SH-SY5Y (cell line): ENCODE data around the gene DOCK2.

Experiments
- GATA2 ChIP-seq: IDR thresholded peaks from 2 replicates; pipeline ENCODE4 v1.6.1; 2011; ENCODE audit warnings: mild to moderate bottlenecking, low read depth, low read length
- GATA3 ChIP-seq: IDR thresholded peaks from 2 replicates; pipeline ENCODE4 v1.6.1; 2011; ENCODE audit warnings: low read depth, mild to moderate bottlenecking, low read length, moderate library complexity

DOCK2 gene

GRCh38 chr5:169711551-169712225 is 74.6 kb downstream of the DOCK2 start:
- TF ChIP-seq GATA3 (no peak), GATA2 (no peak)

- TF ChIP-seq GATA3: no peak
Measured at GRCh38 chr5:169712428-169712827, 75.4 kb downstream of the DOCK2 start.

- TF ChIP-seq GATA3: no peak
- TF ChIP-seq GATA2: no peak
Measured at GRCh38 chr5:169716287-169716686, 79.2 kb downstream of the DOCK2 start.

GRCh38 chr5:169717288-169717687 is 80.2 kb downstream of the DOCK2 start:
- TF ChIP-seq GATA3: no peak
- TF ChIP-seq GATA2: no peak

- no peak for TF ChIP-seq GATA2
- TF ChIP-seq GATA3: no peak
Measured at GRCh38 chr5:169719360-169720314, 82.6 kb downstream of the DOCK2 start.

- no peak for TF ChIP-seq GATA3
- TF ChIP-seq GATA2: no peak
Measured at GRCh38 chr5:169721771-169722170, 84.7 kb downstream of the DOCK2 start.

GRCh38 chr5:169723103-169723831 is 86.2 kb downstream of the DOCK2 start:
- TF ChIP-seq GATA3 (no peak), GATA2 (no peak)

- no peak for TF ChIP-seq GATA2
- TF ChIP-seq GATA3: no peak
Measured at GRCh38 chr5:169724303-169725087, 87.4 kb downstream of the DOCK2 start.

- no peak for TF ChIP-seq GATA2
- no peak for TF ChIP-seq GATA3
Measured at GRCh38 chr5:169728418-169728817, 91.3 kb downstream of the DOCK2 start.

GRCh38 chr5:169731221-169731620 is 94.1 kb downstream of the DOCK2 start:
- no peak for TF ChIP-seq GATA3
- TF ChIP-seq GATA2: no peak

GRCh38 chr5:169732841-169733240 is 95.8 kb downstream of the DOCK2 start:
- TF ChIP-seq GATA2 (no peak), GATA3 (no peak)

GRCh38 chr5:169735913-169736312 is 98.8 kb downstream of the DOCK2 start:
- TF ChIP-seq GATA2 (no peak), GATA3 (no peak)

GRCh38 chr5:169736653-169737052 is 99.6 kb downstream of the DOCK2 start:
- TF ChIP-seq GATA3 (no peak), GATA2 (no peak)
